Measurements from ENCODE around the gene CYP26A1.

GRCh38 chr10:93054486-93054885 lies 19.2 kb upstream of the CYP26A1 start:
- no peak for TF ChIP-seq POLR2AphosphoS5 (IDR thresholded peaks at IDR 0.05; ENCODE audit: low read depth, low read length)
- no peak for TF ChIP-seq POLR2A (IDR thresholded peaks at IDR 0.05; ENCODE audit: low read depth, low read length)
